Kidney epithelial cell (primary cell): ENCODE data around the gene IKZF3. TPM values are rescaled to one million over a fixed set of nuclear protein-coding genes. Genes with fewer than 3 reads are reported as not detected.

Source experiments
- DNase-seq: peaks from one replicate; pipeline ENCODE4 v3.0.0-alpha.2; 2010; ENCODE audit warnings: low read depth
- H3K27me3 ChIP-seq: 2 replicates; pipeline ENCODE4 v1.6.0; 2011; ENCODE audit warnings: low read length; ENCODE audit not compliant: control insufficient read depth, insufficient read depth
- H3K36me3 ChIP-seq: 2 replicates; pipeline ENCODE4 v1.5.1; 2011; ENCODE audit warnings: low read length; ENCODE audit not compliant: control insufficient read depth, insufficient read depth
- H3K4me3 ChIP-seq: 2 replicates; pipeline ENCODE4 v1.5.1; 2011; ENCODE audit warnings: low read depth, mild to moderate bottlenecking, control low read depth, low read length
- CTCF ChIP-seq: IDR thresholded peaks from 2 replicates; pipeline ENCODE4 v1.5.1; 2011; ENCODE audit warnings: mild to moderate bottlenecking, moderate library complexity, low read length, control low read depth, inconsistent platforms; ENCODE audit not compliant: insufficient read depth, poor library complexity, severe bottlenecking
- total RNA-seq: library from RNA; depleted of rRNA; stranded (reverse); fragments of >200 nt; gene quantifications from 2 replicates; pipeline ENCODE4 v1.2.3, GENCODE V29; 2015

Gene IKZF3
- total RNA-seq, 1 donor from 2014 or later = 0.17 TPM

- no peak for DNase-seq
- no peaks in the 10 kb centered on the region for H3K36me3 ChIP-seq
- peaks cover 13% of the 10 kb centered on the region for H3K27me3 ChIP-seq
- H3K4me3 ChIP-seq = no peak overlapping the region
- no peak for TF ChIP-seq CTCF
Observed at GRCh38 chr17:39871801-39872200, 7.7 kb upstream of the IKZF3 start.

GRCh38 chr17:39870776-39871175 lies 6.7 kb upstream of the IKZF3 start:
- Histone ChIP-seq H3K4me3 (no peak overlapping the region), H3K36me3 (no peaks in the 10 kb centered on the region), H3K27me3 (peaks cover 13% of the 10 kb centered on the region)
- no peak for DNase-seq
- no peak for TF ChIP-seq CTCF

- no peak for TF ChIP-seq CTCF
- DNase-seq = no peak
- H3K4me3 ChIP-seq = no peak overlapping the region
- peaks cover 26% of the 10 kb centered on the region for H3K27me3 ChIP-seq
- no peaks in the 10 kb centered on the region for H3K36me3 ChIP-seq
Observed at GRCh38 chr17:39868554-39868942, 4.4 kb upstream of the IKZF3 start.

- Histone ChIP-seq H3K36me3 (no peaks in the 10 kb centered on the region), H3K27me3 (peaks cover 27% of the 10 kb centered on the region), H3K4me3 (no peak within 1 kb of the TSS)
- DNase-seq = no peak
- TF ChIP-seq CTCF = no peak
Observed at GRCh38 chr17:39867880-39868553, 3.9 kb upstream of the IKZF3 start, which contains the start of gene ZPBP2. Gene ZPBP2, plus strand, starts transcription at chr17:39868202. Its CDS starts 153 bp downstream, at chr17:39868355.

- Histone ChIP-seq H3K36me3 (no peaks in the 10 kb centered on the region), H3K27me3 (peaks cover 27% of the 10 kb centered on the region), H3K4me3 (no peak overlapping the region)
- DNase-seq = no peak
- TF ChIP-seq CTCF = no peak
Observed at GRCh38 chr17:39867084-39867879, 3.2 kb upstream of the IKZF3 start.
